GM21367 (cell line): ENCODE measurements around the gene KSR2.
"Not testable (repeated sequence)": the region's sequence is repeated elsewhere in the genome, so short reads cannot be mapped to it uniquely, and the experiment has no call there.

ENCODE experiments used
- ATAC-seq: cut with Tn5 transposase; IDR thresholded peaks from one replicate; pipeline ENCODE4 v1.9.1; 2021; ENCODE audit not compliant: unreplicated experiment

Gene KSR2

DNA sequence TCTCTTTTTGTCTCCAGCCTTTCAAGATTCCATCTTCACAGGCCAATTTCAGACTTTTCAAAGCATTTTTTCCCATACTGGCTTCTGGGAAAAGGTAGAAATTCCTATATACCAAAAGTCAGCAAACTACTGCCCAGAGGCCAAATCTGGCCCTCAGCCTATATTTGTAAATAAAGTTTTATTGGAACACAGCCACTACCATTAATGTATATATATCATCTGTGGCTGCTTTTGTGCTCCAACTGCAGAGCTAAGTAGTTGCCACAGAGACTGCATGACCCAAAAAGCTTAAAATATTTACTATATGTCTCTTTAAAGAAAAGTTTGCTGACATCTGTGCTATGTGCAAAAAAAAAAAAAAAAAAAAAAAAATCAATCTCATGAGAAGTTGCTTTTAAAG lies 76.3 kb downstream of the KSR2 start:
- ATAC-seq = no peak

DNA sequence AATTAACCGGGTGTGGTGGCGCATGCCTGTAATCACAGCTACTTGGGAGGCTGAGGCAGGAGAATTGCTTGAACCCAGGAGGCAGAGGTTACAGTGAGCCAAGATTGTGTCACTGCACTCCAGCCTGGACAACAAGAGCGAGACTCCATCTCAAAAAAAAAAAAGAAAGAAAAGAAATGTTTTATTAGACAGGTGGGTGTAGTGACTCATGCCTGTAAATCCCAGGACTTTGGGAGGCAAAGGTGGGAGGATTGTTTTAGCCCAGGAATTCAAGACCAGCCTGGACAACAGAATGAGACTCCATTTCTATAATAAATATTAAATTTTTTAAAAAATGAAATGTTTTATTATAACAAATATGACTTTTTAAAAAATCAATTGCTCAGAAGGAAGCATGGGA lies 77.5 kb downstream of the KSR2 start:
- not testable (repeated sequence) for ATAC-seq

DNA sequence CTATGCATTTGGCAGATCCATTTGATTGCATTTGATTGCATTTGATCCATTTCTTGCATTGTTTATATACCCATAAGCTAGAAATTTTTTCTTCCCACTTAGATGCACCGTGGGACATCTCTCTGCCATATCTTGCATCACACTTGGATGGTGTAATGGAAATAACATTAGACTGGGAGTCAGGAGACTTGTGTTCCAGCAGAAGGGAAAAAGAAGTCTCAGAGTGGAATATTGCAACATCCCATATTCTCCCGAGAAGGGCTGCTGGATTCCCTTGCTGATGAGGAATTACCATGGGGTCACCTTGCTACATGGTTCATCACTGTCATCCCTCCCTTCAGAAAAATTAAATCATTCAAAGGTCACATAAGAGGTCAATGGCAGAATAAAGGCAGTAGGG lies 78.1 kb downstream of the KSR2 start:
- no peak for ATAC-seq

DNA sequence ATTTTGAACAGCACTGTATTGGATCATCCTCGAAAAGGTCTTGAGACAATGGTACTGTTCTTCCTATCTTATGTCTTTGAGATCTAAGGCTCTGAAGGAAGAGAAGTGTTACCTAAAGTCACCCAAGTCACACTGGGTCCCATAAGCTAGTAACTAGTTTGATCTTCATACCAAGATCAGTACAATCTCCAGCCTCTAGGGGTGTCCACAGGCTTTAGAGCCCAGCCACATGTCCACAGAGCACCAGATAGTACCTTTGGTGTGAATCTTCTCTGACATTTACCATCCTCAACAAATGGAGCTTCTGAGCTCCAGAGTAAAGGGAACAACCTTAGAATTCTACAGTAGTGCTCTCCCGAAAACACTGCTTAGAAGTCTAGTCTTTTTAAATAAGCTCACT lies 78.7 kb downstream of the KSR2 start:
- ATAC-seq = no peak

DNA sequence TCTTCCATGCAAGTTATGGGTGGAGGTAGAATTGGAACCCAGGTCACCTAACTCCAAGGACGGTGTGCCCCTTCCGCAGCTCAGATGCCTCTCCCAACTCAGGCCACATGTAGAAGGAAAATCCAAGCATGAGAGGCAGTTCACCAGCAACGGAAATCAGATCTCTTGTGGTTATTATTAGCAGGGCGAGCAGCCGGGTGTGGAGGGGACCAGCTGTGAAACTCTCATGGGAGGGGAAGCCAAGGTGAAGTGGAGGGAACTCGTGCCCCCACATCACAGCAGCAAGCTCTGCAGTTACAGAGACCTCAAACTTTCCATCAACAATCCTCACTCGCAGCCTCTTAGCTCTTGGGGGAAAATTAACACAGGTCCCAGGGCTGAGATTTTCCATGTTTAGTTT lies 79.7 kb downstream of the KSR2 start:
- no peak for ATAC-seq

DNA sequence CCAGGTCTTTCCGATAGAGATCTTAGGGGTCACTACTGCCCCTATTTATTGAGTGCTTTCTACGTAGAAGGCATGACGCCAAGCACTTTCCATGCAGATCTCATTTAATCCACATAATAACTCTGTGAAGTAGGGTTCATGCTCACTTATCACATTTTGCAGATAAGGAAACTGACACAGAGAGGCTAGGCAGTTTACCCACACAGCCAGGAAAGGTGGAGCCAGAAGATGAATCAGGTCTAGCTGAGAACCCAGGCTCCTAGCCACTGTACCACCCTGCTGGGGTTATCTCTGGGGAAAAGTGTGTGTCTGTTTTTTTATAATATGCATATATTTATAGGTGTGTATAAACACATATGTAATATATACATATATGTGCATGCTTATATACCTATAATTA lies 83.6 kb downstream of the KSR2 start:
- no peak for ATAC-seq

DNA sequence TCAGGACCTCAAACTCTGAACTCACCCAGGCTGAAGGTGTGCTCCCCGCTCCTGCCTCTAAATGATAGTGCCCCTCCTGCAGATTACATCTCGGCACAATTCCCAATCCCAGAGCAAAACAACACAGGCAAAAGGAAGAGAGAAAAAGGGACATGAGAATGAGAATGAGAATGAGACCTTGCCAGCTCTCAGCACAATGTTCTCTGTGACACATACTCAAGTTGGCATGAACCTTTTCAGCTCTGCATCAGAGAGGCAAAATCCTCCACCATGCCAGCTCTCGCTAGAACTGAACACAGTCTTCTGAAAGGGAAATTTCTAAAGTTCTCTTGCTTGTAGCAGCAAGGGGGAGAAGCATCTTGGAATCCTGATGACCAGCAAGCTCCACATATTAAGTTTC lies 84.6 kb downstream of the KSR2 start:
- ATAC-seq = no peak

DNA sequence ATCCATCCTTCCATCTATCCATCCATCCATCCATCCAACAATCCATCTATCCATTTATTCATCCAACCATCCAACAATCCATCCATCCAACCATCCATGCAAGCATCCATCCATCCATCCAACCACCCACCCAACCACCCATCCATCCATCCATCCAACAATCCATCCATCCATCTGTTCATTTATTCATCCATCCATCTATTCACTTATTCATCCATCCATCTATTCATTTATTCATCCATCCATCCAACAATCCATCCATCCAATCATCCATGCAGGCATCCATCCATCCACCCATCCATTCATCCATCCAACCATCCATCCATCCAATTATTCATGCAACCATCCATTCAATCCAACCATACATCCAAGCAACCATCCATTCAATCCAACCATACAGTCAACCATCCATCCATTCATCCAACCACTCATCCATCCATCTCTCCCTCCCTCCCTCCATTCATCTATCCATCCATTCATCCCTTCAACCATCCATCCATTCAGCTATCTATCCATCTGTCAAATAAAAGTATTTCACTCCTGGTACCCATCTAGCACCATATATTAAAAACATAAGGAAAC lies 86.1 kb downstream of the KSR2 start:
- no peak for ATAC-seq

DNA sequence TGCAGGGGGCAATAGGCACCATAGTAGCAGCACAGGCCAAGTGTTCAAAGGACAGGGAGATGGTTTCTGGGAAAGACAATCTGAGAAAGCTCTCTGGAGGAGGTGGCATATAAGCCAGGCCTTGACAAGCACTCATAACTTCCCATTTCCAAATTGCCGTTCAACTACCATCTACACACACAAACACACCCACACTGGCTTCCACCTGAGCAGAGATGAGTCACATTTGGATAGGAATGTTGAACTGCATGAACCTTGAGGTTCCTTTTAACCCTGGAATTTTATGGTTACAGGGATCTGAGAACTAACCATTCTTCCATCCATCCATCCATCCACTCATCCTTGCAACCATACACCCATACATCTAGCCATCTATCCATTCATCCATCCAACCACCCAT lies 86.6 kb downstream of the KSR2 start:
- ATAC-seq = no peak

DNA sequence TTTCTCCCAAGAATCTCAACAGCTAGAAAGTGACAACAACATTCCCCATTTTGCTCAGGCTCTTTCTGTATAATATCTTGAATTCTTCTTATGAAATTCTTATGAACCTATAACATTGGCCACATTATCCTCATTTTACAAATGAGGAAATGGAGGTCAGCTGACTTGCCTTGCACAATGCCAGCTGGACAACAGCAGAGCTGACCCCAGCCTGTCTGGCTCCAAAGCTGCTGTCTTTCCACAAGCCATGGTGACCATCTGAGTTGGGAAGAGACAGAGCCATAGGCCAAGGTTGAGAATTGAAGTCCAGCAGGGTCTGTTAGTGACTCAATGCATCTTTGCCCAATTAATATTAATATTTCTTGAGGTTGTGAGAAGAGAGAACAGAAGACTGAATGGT lies 87.3 kb downstream of the KSR2 start:
- no peak for ATAC-seq

DNA sequence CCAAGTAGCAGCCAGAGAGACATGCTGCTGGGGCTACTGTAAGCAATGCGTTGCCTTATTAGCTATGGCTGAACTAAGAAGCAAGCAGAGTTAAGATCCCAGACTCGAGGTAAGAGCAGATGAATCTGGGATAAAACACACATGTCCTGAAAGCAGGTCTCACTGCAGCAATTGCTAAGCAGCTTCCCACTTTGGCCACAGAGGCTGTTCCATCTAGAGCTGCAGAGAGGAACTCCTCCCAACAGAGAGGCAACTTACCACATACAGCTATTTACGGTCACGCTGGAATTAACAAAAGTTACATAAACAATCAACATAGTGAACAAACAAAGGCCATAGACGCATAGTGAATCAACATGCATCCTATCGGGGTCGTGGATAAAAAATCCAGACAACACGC lies 90.2 kb downstream of the KSR2 start:
- ATAC-seq = no peak

DNA sequence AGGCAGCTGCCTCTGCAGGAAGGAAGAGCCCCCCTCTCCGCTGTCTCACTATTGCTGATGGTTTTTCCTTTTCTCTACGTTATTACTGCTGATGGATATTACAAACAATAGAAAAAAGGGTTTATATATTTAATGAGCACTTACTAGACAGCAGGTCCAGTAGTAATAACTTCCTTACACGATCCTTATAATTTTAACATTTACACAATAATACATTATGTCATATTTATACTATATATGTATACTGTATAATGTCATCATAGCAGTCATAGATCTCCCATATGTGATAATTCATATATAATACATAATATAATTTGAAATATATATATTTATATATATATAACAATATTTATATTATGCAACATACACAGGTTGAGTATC lies 92.4 kb downstream of the KSR2 start:
- ATAC-seq = no peak

DNA sequence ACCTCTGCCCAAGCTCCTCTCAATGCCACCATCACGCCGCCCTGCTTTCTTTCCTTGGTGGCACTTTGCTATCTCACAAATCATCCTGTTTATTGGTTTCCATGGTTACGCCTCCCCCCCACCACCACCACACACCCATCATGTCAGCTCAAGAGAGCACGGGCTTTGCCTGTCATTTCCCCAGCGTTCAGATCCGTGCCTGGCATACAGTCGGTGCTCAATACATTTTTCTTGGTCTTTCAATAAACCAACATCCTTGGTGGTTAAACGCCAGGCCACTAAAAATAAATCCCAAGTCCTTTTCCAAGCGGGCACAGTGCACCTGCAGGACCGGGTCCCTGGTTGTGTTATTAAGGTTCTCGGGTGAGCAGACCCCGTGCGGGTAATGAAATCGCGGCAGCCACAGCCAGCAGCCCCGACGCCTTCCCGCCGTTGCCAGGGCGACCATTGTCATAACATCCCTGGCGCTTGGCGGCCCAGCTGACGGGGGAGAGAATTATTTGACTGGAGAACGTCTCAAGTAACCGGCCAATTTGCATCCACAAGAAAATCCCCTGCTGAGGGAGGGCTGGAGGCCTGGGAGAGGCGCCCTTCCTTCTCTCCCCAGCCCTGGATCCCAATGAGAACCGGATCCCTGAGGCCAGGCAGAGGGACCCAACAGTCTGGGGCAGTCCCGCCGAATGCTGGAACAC lies 92.9 kb downstream of the KSR2 start:
- no peak for ATAC-seq

DNA sequence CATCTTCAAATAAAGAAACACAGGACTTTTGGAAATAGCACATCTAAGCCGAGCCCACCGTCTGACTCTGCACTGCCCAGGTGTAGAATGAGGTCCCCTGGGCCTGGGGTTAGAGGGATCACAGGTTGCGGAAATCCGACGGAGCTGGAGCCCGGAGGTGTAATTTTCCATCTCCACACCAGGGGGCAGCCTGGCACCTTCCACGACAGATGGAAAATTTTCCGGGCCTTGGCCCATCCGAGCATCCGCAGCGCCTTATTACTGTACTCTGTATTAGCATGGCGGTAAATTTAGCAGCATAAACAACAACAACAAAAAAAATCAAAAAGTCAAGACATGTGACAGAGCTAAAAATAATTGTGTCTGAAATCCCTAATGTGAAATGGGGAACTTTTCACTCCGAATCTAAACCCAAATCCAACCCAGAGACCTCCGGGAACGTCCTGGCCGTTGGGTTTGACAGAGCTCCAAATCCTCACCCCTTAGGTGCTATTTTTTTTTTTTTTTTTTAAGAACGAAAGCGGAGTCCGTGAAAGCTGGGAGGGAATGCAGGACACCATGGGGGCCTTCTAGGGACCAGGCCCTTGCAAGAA lies 93.9 kb downstream of the KSR2 start:
- ATAC-seq = peak; percentile 49

DNA sequence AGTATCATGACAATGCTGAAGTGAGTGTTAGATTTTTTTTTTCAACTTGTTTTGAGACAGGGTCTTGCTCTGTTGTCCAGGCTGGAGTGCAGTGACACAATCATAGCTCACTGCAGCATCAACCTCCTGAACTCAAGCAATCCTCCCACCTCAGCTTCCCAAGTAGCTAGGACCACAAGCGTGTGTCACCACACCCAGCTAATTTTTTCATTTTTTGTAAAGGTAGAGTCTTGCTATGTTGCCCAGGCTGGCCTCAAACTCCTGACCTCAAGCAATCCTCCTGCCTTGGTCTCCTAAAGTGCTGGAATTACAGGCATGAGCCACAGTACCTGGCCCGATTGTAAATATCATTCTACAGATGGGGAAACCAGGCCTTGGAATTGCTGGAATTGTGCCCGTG lies 94.6 kb downstream of the KSR2 start:
- not testable (repeated sequence) for ATAC-seq

DNA sequence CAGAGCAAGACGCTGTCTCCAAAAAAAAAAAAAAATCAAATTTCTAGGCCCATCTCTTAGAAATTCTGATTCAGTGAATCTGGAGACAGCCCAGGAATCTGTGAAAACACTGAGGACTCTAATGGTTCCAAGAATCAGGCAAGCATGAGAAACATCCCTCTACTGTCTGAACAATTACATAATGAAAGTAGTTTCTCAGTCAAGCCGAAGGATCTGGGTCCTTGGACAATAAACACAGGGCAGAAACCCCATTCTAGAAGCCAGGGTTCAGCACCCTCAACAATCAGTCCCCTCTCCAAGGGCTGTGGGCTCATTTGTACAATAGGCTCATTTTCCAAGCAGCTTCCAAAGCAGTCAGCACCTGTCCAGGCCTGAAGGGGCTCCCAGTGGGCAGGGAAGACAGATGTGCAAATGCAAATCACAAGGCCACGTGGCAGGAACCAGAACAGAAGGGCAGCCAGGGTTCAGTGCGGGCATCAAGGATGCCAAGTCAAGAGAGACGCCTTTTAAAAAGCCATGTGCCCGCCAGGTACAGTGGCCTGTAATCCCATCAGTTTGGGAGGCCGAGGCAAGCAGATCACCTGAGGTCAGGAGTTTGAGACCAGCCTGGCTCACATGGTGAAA lies 96.1 kb downstream of the KSR2 start:
- no peak for ATAC-seq

DNA sequence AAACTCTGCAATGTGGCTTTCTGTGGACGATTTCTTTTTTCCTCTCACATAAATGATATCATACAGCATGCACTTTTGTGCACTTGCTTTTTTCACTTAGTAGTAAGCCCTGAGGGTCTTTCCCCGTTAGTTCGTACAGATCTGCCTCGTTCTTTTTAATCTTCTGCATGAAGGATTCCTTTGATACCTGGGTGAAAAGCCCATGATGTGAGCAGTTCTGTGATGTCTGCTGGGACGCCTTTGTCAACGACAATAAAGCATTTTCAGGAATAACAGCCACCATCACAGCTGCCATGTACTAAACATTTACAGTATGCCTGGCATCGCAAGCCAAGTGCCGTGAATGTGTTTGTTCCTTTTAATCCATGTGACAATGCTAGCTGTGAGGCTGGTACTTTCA lies 99.2 kb downstream of the KSR2 start:
- no peak for ATAC-seq

DNA sequence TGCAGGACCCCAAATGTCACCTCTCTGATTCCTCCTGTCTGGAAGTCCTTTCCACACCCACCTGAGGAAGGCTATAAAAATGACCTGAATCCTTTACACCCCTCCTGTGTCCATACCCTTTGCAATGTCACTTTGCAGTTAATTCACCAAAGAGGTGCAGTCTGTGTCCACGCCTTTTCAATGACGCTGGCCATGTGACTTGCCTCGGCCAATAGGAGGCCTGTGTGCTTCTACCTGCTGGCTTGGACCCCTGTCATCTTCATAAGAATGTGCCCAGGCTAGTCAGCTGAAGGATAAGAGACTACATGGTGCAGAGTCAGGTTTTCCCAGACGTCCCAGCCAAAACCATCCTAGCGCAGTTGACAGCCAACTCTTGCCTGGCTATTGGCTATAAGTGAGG lies 101.4 kb downstream of the KSR2 start:
- ATAC-seq = no peak

DNA sequence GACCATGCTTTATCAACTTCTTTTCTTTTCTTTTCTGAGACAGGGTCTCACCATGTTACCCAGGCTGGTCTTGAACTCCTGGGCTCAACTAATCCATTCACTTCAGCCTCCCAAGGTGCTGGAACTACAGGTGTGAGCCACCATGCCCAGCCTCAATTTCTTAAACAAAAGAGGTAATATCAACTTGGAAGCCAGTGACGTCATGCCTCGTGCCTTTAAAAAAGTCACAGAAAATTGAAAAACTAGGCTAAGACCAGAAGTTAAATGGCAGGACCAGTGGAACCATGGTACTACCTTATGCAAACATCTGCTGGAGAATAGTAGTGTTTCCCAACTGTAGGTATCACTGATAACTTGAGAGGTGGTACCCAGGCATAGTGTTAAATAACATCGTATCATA lies 103.3 kb downstream of the KSR2 start:
- no peak for ATAC-seq

DNA sequence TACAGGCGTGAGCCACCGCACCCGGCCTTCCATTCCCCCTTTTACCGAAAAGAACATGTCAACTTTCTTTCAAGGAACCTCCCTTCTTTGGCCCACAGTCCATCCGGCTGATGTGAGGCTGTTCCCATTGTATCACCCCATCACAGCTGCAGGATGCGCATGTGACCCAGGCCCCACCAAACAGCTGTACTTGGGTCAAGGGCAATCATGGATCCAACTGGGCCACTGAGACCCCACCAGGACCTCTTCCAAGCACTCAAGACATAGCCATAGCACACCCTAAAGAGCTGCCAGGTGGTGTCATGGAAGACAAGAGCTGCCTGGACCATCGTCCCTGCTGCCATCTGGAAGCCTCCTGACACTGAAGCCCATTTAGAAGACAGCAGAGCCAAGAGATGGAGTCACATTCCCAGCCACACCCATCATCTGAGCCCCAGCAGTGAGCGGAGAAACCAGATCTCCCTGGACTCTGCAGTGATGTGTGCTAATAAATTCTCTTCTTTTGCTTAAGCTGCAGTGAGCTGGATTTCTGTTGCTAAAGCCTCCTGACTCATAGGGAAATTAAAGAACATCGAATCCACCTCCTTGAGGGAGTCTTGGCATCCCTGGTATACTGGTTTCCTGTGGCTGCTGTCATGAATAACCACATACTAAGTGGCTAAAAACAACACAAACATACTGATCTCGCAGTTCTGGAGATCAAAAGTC lies 105.6 kb downstream of the KSR2 start:
- no peak for ATAC-seq

DNA sequence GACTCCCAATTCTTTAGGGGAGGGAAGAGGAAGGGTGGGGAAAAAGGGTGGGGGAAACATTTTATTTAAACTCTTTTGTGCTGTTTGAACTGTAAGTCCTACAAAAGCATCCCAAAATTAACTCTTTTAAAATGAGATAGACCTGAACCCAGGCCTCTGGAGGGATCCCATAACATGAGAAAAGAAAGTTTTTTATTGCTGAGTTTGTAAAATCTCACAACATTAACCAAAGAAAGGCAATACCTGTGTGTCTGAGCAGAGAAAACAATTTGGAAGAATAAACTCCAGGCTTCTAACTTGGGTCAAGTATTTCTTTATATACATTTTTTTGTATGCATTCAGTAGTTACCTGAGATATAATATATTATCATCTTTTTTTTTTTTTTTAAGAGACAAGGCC lies 107.1 kb downstream of the KSR2 start:
- ATAC-seq = no peak

DNA sequence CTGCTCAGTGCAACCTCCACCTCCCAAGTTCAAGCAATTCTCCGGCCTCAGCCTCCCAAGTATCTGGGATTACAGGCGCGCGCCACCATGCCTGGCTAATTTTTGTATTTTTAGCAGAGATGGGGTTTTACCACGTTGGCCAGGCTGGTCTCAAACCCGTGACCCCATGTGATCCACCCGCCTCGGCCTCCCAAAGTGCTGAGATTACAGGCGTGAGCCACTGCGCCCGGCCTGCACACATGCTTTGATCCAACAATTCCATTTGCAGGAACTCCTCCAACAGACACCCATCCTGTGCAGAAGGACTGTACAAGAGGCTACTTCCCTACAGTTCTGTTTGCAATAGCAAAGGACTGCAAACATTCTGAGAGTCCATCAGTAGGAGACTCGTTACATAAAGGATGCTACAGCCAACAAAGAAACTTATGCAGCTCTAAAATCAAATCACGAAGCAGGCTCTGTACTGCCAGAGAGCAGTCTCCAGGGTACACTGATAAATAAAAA lies 108.0 kb downstream of the KSR2 start:
- not testable (repeated sequence) for ATAC-seq
